ENCODE measurements around the gene TSC22D4.
A peak's percentile ranks its signal among the peaks of the same experiment; 100 is the strongest.
"Not testable (repeated sequence)": the region's sequence is repeated elsewhere in the genome, so short reads cannot be mapped to it uniquely, and the experiment has no call there.

Gene TSC22D4

DNA sequence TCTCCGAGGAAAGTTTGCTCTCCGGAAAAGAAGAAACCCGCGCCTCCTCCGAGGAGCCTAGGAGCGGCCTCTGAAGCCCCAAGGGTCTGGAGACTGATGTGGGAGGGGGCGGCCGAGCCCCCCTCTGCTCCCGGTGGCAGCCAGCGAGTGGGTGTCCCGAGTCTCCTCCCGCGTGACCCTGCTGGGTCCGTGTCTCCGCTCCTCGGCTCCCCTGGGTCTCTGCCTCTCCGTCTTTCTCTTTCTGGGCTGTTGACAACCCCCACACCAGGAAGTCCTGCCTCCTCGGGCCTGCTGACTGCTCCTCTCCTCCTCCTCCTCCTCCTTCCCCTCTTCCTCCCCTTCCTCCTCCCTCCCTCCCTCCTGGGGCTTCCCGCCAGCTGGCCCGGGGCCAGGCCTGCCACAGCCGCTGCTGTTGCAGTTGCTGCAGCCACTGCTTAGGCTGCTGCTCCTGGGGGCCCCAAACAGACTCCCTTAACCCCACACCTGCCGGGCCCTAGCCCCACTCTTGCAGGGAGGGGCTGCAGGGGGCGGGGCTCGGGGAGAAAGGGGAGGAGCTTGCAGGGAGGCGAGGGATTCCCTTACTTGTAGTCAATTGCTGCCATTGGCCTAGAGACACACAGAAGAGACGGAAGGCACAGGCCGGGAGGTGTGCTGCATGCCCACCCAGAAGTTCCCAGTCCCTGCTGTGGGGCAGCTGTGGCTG, at the start of gene TSC22D4:
Gene TSC22D4, minus strand, starts transcription at position 257 of the 703 bp plus-strand sequence. CDS start 1,176 bp downstream, outside the sequence.
- peak; percentile 86 for DNase-seq

DNA sequence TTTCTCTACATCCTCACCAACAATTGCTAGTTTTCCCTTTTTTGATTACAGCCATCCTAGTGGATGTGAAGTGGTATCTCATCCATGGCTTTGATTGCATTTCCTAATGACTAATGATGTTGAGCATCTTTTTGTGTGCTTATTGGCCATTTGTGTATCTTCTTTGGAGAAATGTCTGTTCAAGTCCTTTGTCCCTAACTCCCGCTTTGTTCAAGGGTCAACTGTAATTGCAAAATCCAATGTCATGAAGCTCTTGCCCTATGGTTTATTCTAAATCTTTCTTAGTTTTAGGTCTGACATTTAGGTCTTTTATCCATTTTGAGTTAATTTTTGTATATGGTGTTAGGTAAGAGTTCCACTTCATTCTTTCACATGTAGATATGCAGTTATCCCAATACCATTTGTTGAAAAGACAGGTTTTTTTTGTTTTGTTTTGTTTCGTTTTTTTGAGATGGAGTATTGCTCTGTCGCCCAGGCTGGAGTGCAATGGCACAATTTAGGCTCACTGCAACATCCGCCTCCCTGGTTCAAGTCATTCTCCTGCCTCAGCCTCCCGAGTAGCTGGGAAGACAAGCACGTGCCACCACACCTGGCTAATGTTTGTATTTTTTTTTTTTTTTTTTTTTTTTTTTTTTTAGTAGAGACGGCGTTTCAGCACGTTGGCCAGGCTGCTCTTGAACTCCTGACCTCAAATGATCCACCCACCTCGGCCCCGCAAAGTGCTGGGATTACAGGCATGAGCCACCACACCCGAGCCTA, 49.3 kb upstream of the TSC22D4 start:
- DNase-seq, result not testable (repeated sequence)

DNA sequence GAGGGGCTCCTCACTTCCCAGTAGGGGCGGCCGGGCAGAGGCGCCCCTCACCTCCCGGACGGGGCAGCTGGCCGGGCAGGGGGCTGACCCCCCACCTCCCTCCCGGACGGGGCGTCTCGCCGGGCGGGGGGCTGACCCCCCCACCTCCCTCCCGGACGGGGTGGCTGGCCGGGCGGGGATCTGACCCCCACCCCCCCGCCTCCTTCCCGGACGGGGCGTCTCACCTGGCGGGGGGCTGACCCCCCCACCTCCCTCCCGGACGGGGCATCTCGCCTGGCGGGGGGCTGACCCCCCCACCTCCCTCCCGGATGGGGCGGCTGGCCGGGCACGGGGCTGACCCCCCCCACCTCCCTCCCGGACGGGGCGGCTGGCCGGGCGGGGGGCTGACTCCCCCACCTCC, 44.2 kb upstream of the TSC22D4 start:
- not testable (repeated sequence) for DNase-seq

DNA sequence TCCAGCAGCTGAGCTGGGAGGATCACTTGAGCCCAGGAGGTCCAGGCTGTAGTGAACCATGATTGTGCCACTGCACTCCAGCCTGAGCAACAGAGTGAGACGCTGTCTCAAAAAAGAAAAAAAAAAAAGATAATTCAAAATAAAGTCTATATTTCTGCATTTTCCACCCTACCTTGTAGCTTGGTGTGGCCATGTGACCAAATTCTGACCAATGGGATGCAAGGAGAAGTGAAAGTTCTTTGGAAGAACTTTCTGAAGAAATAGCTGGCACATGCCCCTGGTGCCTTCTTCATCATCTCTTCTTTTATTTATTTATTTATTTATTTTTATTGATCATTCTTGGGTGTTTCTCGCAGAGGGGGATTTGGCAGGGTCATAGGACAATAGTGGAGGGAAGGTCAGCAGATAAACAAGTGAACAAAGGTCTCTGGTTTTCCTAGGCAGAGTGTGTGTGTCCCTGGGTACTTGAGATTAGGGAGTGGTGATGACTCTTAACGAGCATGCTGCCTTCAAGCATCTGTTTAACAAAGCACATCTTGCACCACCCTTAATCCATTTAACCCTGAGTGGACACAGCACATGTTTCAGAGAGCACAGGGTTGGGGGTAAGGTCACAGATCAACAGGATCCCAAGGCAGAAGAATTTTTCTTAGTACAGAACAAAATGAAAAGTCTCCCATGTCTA, 43.0 kb upstream of the TSC22D4 start:
- DNase-seq, result not testable (repeated sequence)

DNA sequence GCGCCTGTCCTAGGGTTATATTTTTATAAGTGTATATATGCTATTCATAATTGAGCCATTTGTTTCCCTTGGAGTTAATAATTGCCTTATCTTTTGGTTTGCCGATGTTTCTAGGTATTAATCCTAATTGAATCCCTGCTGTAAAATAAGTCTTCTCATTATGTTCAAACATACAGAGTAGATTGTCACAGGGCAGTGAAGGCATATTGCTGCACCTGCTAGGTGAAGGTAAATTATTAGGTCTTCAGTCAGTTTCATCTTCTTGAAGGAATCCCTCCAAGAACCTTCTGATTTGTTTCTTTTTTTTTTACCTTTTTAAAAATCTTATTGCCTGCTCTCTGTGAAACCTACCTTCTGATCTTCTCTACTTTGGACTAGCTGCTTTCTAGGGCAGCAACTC, 42.1 kb upstream of the TSC22D4 start:
- no peak for DNase-seq

DNA sequence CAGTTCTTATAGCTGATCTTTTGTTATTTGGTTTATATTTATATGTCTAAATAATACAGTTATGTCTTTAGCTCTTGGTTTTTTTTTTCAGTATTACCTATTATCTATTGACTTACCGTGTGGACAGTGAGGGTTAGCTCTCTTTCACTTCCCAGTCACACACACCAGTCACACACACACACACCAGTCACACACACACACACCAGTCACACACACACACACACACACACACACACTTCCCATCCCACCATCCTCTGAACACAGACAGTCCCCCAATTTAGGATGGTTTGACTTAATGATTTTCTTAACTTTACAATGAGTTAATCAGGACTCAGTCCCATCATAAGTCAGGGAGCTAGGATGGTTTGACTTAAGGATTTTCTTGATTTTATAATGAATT, 41.1 kb upstream of the TSC22D4 start:
- DNase-seq, result no peak

DNA sequence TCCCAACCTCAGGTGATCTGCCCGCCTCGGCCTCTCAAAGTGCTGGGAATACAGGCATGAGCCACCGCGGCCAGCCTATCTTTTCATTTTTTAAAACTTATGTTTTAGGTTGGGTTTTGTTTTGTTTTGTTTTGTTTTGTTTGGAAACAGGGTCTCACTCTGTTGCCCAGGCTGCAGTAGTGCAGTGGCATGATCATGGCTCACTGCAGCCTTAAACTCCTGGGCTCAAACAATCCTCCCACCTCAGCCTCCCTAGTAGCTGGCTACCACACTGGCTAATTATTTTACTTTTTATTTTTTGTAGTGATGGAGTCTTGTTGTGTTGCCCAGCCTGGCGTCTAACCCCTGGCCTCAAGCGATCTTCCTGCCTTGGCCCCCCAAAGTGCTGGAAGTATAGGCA, 40.6 kb upstream of the TSC22D4 start:
- DNase-seq, result no peak

DNA sequence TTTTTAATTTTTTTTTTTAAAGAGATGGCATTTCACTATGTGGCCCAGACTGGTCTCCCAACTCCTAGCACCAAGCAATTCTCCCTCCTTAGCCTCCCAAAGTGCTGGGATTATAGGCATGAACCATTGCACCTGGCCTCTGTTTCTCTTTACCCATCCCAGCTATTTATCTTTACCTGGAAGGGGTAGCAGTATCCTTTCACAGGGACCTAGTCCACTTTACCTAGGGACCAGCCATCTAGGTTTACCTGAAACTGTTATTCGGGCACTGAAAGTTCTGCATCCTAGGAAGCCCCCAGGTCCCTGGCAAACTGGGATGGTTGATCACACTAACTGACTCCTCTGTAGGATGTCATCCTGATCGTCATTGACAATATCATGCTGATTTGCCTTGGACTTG, 38.3 kb upstream of the TSC22D4 start:
- DNase-seq, result no peak

DNA sequence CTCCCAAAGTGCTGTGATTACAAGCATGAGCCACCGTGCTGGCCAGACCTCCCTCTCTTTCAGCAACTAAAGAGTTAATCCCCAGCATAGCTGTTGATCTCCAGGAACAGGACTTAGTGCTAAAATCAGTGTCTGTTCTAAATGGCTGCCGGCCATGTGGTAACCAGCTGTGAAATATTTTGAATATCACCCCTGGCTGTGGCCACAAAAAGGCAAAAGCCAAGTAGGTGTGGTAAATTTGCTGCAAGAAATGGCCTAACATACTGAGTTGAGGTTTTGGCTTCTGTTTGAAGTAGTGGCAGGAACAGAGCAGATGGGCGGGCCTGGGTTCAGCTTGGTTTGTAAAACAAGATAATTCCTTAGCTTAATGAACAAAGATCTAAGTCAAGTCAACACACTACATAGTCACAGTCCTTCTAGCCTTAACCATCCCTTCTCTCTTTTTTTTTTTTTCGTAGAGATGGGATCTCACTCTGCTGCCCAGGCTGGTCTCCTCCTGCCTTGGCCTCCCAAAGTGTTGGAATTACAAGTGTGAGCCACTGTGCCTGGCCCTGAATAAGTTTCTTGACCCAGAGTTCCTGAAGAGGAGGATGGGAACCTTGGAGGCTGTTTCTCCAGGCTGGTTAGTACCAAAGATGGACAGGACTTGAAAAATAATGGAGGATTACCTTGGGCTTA, 37.3 kb upstream of the TSC22D4 start:
- no peak for DNase-seq

DNA sequence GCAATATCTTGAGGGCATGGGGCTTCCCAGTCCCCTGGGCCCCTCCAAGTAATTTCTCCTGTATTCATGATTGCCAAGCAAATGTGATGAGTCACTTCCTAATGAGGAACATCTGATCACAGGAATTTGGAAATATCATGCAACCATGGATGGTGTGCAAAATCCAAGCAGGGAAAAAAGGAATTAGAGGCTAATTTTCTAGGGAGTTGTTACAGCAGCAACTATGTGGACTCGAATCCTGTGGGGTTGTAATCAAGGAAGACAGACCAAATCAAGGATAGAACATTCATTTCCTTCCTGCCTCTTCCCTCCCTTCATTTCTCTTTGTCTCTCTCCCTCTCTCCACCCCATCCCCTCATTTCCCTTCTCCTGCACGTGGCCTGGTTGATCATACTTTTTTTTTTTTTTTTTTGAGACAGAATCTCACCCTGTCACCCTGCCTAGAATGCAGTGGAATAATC, 36.1 kb upstream of the TSC22D4 start:
- no peak for DNase-seq

DNA sequence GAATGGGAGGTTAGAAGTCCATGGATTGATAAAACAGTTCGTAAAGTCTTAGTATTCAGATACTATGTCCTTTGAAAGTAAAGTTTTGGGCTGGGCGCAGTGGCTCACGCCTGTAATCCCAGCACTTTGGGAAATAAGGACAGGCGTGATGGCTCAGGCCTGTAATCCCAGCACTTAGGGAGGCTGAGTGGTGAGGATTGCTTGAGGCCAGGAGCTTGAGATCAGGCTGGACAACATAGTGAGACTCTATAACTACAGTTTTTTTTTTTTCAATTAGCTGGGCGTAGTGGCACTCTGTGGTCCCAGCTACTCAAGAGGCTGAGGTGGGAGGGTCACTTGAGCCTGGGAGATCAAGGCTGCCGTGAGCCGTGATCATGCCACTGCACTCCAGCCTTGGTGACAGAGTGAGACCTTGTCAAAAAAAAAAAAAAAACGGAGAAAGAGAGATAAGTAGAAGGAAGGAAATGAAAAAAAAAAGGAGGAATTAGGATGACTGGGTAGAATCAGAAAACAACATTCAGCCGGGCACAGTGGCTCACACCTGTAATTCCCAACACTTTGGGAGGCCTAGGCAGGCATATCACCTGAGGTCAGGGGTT, 34.3 kb upstream of the TSC22D4 start:
- DNase-seq, result no peak

DNA sequence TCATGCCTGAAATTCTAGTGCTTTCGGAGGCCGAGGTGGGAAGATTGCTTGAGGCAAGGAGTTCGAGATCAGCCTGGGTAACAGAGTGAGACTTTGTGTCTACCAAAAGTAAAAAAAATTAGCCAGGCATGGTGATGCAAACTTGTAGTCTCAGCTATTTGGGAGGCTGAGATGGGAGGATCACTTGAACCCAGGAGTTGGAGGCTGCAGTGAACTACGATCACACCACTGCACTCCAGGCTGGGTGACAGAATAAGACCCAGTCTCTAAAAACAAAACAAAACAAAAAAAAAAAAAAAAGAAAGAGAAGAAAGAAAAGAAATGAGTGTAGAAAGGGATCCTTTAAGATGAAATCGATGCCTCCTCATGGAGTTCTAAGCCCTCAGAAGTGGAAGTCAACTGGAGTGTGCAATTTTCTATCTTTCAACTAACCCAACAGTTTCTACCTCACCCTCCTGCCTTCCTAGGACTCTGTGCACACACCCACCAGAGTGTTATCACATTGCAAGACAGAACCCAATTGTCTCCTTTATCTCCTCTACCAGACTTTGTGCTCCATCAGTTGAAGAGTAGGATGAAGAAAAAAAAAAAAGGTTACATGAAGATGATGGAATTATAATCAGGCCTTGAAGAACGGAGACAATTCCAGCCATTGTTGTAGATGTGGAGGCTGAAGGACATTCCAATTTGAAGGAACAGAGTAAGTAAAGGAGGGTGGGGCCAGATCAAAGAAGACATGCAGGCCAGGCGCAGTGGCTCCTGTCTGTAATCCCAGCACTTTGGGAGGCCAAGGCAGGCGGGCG, 31.6 kb upstream of the TSC22D4 start:
- no peak for DNase-seq

DNA sequence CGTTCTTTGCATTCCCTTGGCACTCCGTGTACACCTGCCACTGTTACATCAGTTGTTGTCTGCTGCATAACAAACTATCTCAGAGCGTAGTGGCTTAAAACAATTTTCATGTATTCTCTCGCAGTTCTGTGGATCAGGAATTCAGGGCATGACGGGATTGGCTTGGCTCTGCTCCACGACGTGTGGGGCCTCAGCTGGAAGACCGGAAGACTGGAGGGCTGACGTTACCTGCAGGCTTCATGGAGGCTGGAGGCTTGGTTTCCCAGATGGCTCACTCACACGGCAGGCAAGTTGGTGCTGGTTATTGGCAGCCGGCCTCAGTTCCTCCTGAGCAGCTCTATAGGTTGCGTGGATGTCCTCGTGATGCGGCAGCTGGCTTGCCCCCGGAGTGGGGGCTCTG, 30.2 kb upstream of the TSC22D4 start:
- DNase-seq, result no peak

DNA sequence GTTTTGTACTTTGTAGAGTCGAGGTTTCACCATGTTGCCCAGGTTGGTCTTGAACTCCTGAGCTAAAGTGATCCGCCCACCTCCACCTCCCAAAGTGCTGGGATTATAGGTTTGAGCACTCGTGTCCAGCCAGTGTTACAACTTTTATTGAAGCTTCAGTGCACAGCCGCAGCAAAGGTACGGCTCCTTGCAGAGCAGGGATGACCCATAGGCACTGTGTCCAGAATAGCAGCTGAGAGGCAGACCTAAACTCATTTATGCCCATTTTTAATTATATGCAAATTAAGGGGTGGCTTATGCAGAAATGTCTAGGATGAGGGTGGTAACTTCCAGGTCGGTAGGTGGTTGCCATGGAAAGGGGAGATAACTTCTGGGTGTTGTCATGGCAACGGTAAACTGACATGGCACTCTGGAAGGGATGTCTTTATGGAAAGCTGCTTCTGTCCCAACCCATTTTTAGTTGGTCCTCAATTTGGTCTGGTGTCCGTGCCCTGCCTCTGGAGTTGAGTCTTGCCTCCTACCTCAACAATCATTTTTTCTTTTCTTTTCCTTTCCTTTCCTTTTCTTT, 27.4 kb upstream of the TSC22D4 start:
- DNase-seq, result no peak

DNA sequence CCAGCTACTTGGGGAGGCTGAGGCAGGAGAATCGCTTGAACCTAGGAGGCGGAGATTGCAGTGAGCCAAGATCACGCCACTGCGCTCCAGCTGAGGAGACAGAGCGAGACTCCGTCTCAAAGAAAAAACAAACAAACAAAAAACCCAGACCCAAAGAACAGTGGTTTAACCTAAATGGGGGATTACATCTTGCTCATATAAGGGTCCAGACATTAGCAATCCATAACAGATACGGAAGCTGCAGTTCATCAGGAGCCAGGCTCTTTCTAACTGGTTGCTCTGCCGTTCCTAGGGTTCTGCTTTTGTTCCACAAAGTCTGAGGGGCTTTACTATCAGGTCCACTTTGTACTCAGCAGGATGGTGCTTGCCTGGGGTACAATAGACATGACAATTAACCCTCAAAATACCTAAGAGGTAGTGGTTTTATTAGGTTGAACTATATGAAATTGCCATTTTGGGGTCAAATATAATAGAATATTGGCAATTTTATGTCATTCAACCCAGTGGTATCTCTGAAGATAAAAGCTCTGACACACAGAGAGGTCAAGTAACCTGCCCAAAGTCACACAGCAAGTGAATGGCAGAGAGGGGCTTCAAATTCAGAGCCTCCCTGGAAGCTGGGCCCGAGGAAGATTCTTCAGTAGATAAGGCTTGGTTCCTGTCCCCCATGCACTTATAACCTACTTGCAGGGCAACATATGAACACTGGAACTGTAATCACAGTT, 26.0 kb upstream of the TSC22D4 start:
- no peak for DNase-seq

DNA sequence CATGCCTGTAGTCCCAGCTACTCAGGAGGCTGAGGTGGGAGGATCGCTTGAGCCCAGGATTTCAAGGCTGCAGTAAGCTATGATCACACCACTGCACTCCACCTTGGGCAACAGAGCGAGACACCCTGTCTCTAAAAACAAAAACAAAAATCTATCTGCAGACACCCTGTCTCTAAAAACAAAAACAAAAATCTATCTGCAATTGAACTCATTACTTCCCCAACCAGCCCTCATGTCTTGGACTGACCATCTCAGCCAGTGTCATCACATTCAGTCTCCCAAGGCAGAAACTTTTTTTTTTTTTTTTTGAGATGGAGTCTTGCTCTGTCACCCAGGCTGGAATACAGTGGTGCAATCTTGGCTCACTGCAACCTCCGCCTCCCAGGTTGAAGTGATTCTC, 25.0 kb upstream of the TSC22D4 start:
- not testable (repeated sequence) for DNase-seq

DNA sequence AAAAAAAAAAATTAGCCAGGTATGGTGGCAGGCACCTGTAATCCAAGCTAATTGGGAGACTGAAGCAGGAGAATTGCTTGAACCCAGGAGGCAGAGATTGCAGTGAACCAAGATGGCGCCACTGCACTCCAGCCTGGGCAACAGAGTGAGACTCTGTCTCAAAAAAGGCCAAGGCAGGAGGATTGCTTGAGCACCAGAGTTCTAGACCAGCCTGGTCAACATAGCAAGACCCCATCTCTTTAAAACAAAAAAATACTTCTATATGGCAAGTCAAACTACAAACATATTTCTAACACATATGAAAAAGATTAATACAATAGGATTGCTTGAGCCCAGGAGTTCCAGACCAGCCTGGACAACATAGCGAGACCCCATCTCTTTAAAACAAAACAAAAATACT, 21.7 kb upstream of the TSC22D4 start:
- DNase-seq, result not testable (repeated sequence)

DNA sequence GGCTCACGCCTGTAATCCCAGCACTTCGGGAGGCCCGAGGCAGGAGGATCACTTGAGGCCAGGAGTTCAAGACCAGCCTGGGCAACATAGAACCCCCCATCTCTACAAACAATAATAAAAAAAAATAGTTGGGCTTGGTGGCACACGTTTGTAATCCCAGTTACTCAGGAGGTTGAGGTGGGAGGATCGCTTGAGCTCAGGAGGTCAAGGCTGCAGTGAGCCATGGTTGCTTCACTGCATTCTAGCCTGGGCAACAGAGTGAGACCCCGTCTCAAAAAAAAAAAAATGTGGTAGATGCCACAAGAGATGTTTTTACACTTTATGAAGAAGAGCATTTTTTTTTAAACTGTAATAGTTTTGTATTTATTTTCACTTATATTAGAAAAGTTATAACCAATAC, 17.5 kb upstream of the TSC22D4 start:
- DNase-seq, result no peak

DNA sequence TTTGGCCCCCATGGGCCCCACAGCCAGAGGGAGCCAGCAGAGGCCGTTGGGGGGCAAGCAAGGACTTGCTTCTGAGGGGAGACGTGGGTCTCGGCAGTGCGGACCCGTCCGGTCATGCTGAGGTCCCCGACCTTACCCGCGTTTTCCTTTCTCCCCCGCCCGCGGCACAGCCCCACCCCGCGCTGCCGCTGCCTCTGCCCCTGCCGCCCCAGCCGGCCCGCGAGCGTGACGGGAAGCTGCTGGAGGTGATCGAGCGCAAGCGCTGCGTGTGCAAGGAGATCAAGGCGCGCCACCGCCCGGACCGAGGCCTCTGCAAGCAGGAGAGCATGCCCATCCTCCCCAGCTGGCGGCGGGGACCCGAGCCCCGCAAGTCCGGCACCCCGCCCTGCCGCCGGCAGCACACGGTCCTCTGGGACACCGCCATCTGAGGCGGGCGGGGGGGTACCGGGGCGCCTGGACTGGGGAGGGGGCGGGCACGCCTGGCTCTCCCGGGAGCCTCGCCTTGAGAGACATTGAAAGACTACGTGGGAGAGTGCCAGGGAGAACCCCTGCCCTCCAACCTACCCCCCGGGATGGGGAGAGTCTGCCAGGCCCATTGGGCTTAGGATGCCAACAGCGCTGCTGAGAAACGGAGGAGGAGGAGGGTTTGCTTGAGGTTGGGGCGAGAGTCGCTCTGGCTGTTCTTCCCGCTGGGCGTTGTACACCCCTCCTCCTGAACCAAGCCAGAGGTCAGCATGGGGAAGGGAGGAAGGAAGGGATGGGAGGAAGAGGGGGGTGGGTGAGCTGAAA, 14.7 kb upstream of the TSC22D4 start:
- DNase-seq, result peak; percentile 69

Data from activated naive CD4-positive, alpha-beta T cell treated with anti-CD3 and anti-CD28 coated beads, Interleukin-2, amount 50 U/mL, for 16 hours (primary cell).